Activated gamma-delta T cell treated with anti-CD3 and anti-CD28 coated beads, Interleukin-2, amount 50 U/mL, for 16 hours (primary cell): ENCODE results near the gene FOXC2.

ENCODE experiments used
- DNase-seq: peaks from one replicate; pipeline ENCODE4 v3.0.0-alpha.2; 2020; ENCODE audit warnings: low read depth

FOXC2 gene

GRCh38 chr16:86618431-86619238 lies 52.0 kb downstream of the FOXC2 start:
- no peak for DNase-seq
